Liver (tissue), 3 donors: ENCODE results near the gene NDUFAF2.

Experiments used
- GABPA ChIP-seq, 2 donors: IDR thresholded peaks in 1 of 2; conservative IDR thresholded peaks in 1 of 2; 2 replicates each; pipeline ENCODE4 v1.6.1; 2016; ENCODE audit warnings: antibody characterized with exemption in 2 of 2, mild to moderate bottlenecking in 1 of 2, moderate library complexity in 1 of 2
- HNF4A ChIP-seq, 2 donors: conservative IDR thresholded peaks; 2 replicates each; pipeline ENCODE4 v1.6.1; 2016; ENCODE audit warnings: antibody characterized with exemption in 2 of 2, mild to moderate bottlenecking in 2 of 2
- JUND ChIP-seq, 2 donors: IDR thresholded peaks; 2 replicates each; pipeline ENCODE4 v1.6.1; 2016; ENCODE audit warnings: antibody characterized with exemption in 2 of 2
- RAD21 ChIP-seq, 2 donors: IDR thresholded peaks; 2 replicates each; pipeline ENCODE4 v1.6.1; 2016; ENCODE audit warnings: antibody characterized with exemption in 2 of 2, mild to moderate bottlenecking in 2 of 2
- RXRA ChIP-seq, 2 donors: IDR thresholded peaks; 2 replicates each; pipeline ENCODE4 v1.6.1; 2017 to 2018; ENCODE audit warnings: antibody characterized with exemption in 2 of 2, mild to moderate bottlenecking in 1 of 2
- TF ChIP-seq, protein P1 (sequence below): fragments of 150-350 bp; IDR thresholded peaks from 2 replicates; pipeline ENCODE4 v1.5.1; 2017; ENCODE audit warnings: improper control_type of control experiment, low read depth, low read length; ENCODE audit not compliant: missing input control
- TF ChIP-seq, protein P2 (sequence below): IDR thresholded peaks from 2 replicates; pipeline ENCODE4 v1.6.1; 2016; ENCODE audit warnings: antibody characterized with exemption
- donor health status: healthy.
- donor health status: healthy.

DNA sequence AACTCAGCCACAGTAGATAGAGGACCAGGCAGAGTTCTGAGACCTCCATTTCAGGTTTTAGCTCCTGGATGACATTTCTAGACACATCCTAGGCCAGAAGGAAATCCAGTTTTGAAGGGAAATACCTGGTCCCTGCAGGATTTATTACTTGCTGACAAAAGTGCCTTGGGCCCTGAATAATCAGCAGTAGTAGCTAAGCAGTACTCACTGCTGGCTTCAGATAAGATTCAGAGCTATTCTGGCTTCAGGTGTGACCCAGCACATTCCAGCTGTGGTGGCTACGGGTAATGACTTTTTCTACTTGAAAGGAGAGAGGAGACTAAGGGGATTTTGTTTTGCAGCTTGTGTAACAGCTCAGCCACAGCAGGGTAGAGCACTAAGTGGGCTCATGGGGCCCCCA lies 34.0 kb downstream of the NDUFAF2 start:
- TF ChIP-seq, protein P1, sequence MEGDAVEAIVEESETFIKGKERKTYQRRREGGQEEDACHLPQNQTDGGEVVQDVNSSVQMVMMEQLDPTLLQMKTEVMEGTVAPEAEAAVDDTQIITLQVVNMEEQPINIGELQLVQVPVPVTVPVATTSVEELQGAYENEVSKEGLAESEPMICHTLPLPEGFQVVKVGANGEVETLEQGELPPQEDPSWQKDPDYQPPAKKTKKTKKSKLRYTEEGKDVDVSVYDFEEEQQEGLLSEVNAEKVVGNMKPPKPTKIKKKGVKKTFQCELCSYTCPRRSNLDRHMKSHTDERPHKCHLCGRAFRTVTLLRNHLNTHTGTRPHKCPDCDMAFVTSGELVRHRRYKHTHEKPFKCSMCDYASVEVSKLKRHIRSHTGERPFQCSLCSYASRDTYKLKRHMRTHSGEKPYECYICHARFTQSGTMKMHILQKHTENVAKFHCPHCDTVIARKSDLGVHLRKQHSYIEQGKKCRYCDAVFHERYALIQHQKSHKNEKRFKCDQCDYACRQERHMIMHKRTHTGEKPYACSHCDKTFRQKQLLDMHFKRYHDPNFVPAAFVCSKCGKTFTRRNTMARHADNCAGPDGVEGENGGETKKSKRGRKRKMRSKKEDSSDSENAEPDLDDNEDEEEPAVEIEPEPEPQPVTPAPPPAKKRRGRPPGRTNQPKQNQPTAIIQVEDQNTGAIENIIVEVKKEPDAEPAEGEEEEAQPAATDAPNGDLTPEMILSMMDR = no peak
- TF ChIP-seq HNF4A (conservative IDR thresholded peaks at IDR 0.05) (no peak), GABPA (IDR thresholded peaks at IDR 0.05 in 1 of 2, conservative IDR thresholded peaks at IDR 0.05 in 1 of 2) (no peak), JUND (IDR thresholded peaks at IDR 0.05) (no peak), RXRA (IDR thresholded peaks at IDR 0.05) (no peak), RAD21 (IDR thresholded peaks at IDR 0.05) (no peak)
- TF ChIP-seq, protein P2, sequence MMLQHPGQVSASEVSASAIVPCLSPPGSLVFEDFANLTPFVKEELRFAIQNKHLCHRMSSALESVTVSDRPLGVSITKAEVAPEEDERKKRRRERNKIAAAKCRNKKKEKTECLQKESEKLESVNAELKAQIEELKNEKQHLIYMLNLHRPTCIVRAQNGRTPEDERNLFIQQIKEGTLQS = no peak
